Mucosa of stomach (tissue), 1 donor: ENCODE results near the gene TRIM2.

Source experiments
- H3K27me3 ChIP-seq: one replicate; pipeline ENCODE4 v1.7.0; 2013; ENCODE audit warnings: mild to moderate bottlenecking, low read length; ENCODE audit not compliant: control insufficient read depth, insufficient read depth
- H3K36me3 ChIP-seq: one replicate; pipeline ENCODE4 v1.7.0; 2013; ENCODE audit warnings: low read length; ENCODE audit not compliant: control insufficient read depth, insufficient read depth
- H3K4me1 ChIP-seq: one replicate; pipeline ENCODE4 v1.7.0; 2013; ENCODE audit warnings: mild to moderate bottlenecking, low read length; ENCODE audit not compliant: control insufficient read depth, insufficient read depth
- H3K4me3 ChIP-seq: one replicate; pipeline ENCODE4 v1.7.0; 2013; ENCODE audit warnings: low read length
- H3K9ac ChIP-seq: one replicate; pipeline ENCODE4 v1.7.0; 2013; ENCODE audit warnings: mild to moderate bottlenecking, low read length, moderate library complexity
- H3K9me3 ChIP-seq: one replicate; pipeline ENCODE4 v1.7.0; 2013; ENCODE audit warnings: mild to moderate bottlenecking, low read length, moderate library complexity; ENCODE audit not compliant: control insufficient read depth
- donor health status: Pancreatic carcinoma.

TRIM2 gene

GRCh38 chr4:153174821-153175567, 29.2 kb upstream of the TRIM2 start:
- H3K9ac ChIP-seq: no peak overlapping the region
- no peaks in the 10 kb centered on the region for H3K27me3 ChIP-seq
- H3K36me3 ChIP-seq: no peaks in the 10 kb centered on the region
- H3K4me3 ChIP-seq: no peak overlapping the region
- no peaks in the 10 kb centered on the region for H3K4me1 ChIP-seq
- H3K9me3 ChIP-seq: no peaks in the 10 kb centered on the region

- H3K4me1 ChIP-seq: no peaks in the 10 kb centered on the region
- H3K27me3 ChIP-seq: no peaks in the 10 kb centered on the region
- no peaks in the 10 kb centered on the region for H3K36me3 ChIP-seq
- H3K4me3 ChIP-seq: no peak overlapping the region
- H3K9ac ChIP-seq: no peak overlapping the region
- no peaks in the 10 kb centered on the region for H3K9me3 ChIP-seq
Observed at GRCh38 chr4:153176938-153177337, 27.3 kb upstream of the TRIM2 start.

- H3K9me3 ChIP-seq: no peaks in the 10 kb centered on the region
- no peaks in the 10 kb centered on the region for H3K4me1 ChIP-seq
- H3K27me3 ChIP-seq: no peaks in the 10 kb centered on the region
- H3K36me3 ChIP-seq: no peaks in the 10 kb centered on the region
- no peak overlapping the region for H3K4me3 ChIP-seq
- H3K9ac ChIP-seq: no peak overlapping the region
Observed at GRCh38 chr4:153177841-153178240, 26.4 kb upstream of the TRIM2 start.

GRCh38 chr4:153179100-153179499, 25.1 kb upstream of the TRIM2 start:
- H3K27me3 ChIP-seq: no peaks in the 10 kb centered on the region
- H3K36me3 ChIP-seq: no peaks in the 10 kb centered on the region
- no peaks in the 10 kb centered on the region for H3K4me1 ChIP-seq
- H3K9ac ChIP-seq: no peak overlapping the region
- no peak overlapping the region for H3K4me3 ChIP-seq
- no peaks in the 10 kb centered on the region for H3K9me3 ChIP-seq

GRCh38 chr4:153181293-153181692, 22.9 kb upstream of the TRIM2 start:
- Histone ChIP-seq H3K9ac (no peak overlapping the region), H3K36me3 (no peaks in the 10 kb centered on the region), H3K4me1 (no peaks in the 10 kb centered on the region), H3K4me3 (no peak overlapping the region), H3K9me3 (no peaks in the 10 kb centered on the region), H3K27me3 (no peaks in the 10 kb centered on the region)

- H3K36me3 ChIP-seq: no peaks in the 10 kb centered on the region
- no peaks in the 10 kb centered on the region for H3K4me1 ChIP-seq
- H3K4me3 ChIP-seq: no peak overlapping the region
- H3K9ac ChIP-seq: no peak overlapping the region
- no peaks in the 10 kb centered on the region for H3K9me3 ChIP-seq
- no peaks in the 10 kb centered on the region for H3K27me3 ChIP-seq
Observed at GRCh38 chr4:153181700-153182099, 22.5 kb upstream of the TRIM2 start.

GRCh38 chr4:153183146-153183545, 21.1 kb upstream of the TRIM2 start:
- H3K9ac ChIP-seq: no peak overlapping the region

GRCh38 chr4:153185331-153185852, 18.9 kb upstream of the TRIM2 start:
- Histone ChIP-seq H3K9me3 (no peaks in the 10 kb centered on the region), H3K27me3 (no peaks in the 10 kb centered on the region), H3K9ac (no peak overlapping the region), H3K4me3 (no peak overlapping the region), H3K4me1 (peaks cover 8% of the 10 kb centered on the region), H3K36me3 (no peaks in the 10 kb centered on the region)

More at GRCh38 chr4:153183146-153183545, 21.1 kb upstream of the TRIM2 start:
- Histone ChIP-seq H3K4me3 (no peak overlapping the region), H3K27me3 (no peaks in the 10 kb centered on the region), H3K9me3 (no peaks in the 10 kb centered on the region), H3K36me3 (no peaks in the 10 kb centered on the region), H3K4me1 (no peaks in the 10 kb centered on the region)

GRCh38 chr4:153186046-153186728, 18.1 kb upstream of the TRIM2 start:
- no peaks in the 10 kb centered on the region for H3K36me3 ChIP-seq
- H3K4me1 ChIP-seq: peaks cover 8% of the 10 kb centered on the region
- H3K9ac ChIP-seq: no peak overlapping the region
- H3K9me3 ChIP-seq: no peaks in the 10 kb centered on the region
- H3K4me3 ChIP-seq: no peak overlapping the region
- no peaks in the 10 kb centered on the region for H3K27me3 ChIP-seq

GRCh38 chr4:153189016-153189801, 15.0 kb upstream of the TRIM2 start:
- Histone ChIP-seq H3K9me3 (no peaks in the 10 kb centered on the region), H3K9ac (no peak overlapping the region), H3K4me3 (no peak overlapping the region), H3K4me1 (peaks cover 8% of the 10 kb centered on the region), H3K36me3 (no peaks in the 10 kb centered on the region), H3K27me3 (no peaks in the 10 kb centered on the region)

- Histone ChIP-seq H3K9me3 (no peaks in the 10 kb centered on the region), H3K4me1 (peaks cover 8% of the 10 kb centered on the region)
Observed at GRCh38 chr4:153191795-153192363, 12.4 kb upstream of the TRIM2 start.

More at GRCh38 chr4:153191795-153192363, 12.4 kb upstream of the TRIM2 start:
- Histone ChIP-seq H3K9ac (no peak overlapping the region), H3K4me3 (no peak overlapping the region), H3K27me3 (no peaks in the 10 kb centered on the region), H3K36me3 (no peaks in the 10 kb centered on the region)
